ENCODE results near the gene HLA-B.

HLA-B gene

DNA sequence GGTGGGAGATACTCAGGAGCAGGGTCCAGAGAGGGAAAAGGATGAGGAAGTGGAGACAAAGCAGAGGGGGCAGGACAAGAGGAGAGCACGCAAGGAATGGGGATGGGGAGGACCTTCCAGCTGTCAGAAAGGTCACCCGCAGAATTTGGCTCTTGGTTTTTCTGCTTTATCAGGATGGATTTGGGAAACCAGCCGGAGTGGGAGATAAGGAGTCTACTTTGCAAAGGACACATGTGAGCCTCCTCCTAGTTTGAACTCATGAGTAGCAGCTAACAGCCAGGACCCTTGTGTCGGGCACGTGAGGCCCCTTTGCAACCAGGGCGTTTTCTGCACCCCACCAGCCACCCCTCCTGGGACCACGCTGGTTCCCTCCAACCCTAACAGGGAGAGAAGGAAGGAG, 38.9 kb upstream of the HLA-B start:
- TF ChIP-seq POLR2AphosphoS5 (IDR thresholded peaks at IDR 0.05; ENCODE audit: low read depth, low read length) (no peak), SIN3A (IDR thresholded peaks at IDR 0.05; ENCODE audit: borderline replicate concordance, insufficient read depth, low read length) (no peak), TAF1 (IDR thresholded peaks at IDR 0.05; ENCODE audit: borderline replicate concordance, insufficient read depth, low read length) (no peak), FOXP2 (optimal IDR thresholded peaks at IDR 0.05; ENCODE audit: borderline replicate concordance, extremely low read depth, extremely low read length, insufficient read depth) (no peak)
- TF ChIP-seq, protein P1, sequence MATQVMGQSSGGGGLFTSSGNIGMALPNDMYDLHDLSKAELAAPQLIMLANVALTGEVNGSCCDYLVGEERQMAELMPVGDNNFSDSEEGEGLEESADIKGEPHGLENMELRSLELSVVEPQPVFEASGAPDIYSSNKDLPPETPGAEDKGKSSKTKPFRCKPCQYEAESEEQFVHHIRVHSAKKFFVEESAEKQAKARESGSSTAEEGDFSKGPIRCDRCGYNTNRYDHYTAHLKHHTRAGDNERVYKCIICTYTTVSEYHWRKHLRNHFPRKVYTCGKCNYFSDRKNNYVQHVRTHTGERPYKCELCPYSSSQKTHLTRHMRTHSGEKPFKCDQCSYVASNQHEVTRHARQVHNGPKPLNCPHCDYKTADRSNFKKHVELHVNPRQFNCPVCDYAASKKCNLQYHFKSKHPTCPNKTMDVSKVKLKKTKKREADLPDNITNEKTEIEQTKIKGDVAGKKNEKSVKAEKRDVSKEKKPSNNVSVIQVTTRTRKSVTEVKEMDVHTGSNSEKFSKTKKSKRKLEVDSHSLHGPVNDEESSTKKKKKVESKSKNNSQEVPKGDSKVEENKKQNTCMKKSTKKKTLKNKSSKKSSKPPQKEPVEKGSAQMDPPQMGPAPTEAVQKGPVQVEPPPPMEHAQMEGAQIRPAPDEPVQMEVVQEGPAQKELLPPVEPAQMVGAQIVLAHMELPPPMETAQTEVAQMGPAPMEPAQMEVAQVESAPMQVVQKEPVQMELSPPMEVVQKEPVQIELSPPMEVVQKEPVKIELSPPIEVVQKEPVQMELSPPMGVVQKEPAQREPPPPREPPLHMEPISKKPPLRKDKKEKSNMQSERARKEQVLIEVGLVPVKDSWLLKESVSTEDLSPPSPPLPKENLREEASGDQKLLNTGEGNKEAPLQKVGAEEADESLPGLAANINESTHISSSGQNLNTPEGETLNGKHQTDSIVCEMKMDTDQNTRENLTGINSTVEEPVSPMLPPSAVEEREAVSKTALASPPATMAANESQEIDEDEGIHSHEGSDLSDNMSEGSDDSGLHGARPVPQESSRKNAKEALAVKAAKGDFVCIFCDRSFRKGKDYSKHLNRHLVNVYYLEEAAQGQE (IDR thresholded peaks at IDR 0.05; ENCODE audit: insufficient read depth in 1 of 2, low read depth in 2 of 2, low read length in 2 of 2), result no peak

DNA sequence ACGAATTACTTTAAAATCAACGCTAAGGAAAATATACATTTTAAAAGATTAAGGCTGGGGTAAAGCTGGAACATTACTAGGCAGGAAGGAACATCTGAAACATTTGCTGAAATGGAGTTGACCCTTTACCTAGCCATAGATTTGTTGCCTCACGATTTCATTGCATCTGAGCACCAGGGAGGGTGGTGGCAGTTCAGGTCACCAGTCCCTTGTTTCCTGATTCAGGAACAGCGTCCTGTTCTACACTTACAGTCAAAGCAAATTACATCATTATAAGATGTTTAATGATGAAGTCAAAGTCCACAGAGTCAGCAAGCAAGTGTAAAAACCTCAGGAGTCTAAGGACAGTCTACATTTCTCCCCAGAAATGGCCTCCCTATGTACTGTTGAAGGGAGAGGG, 37.4 kb upstream of the HLA-B start:
- TF ChIP-seq TAF1 (IDR thresholded peaks at IDR 0.05; ENCODE audit: borderline replicate concordance, insufficient read depth, low read length) (no peak), FOXP2 (optimal IDR thresholded peaks at IDR 0.05; ENCODE audit: borderline replicate concordance, extremely low read depth, extremely low read length, insufficient read depth) (no peak), POLR2AphosphoS5 (IDR thresholded peaks at IDR 0.05; ENCODE audit: low read depth, low read length) (no peak), SIN3A (IDR thresholded peaks at IDR 0.05; ENCODE audit: borderline replicate concordance, insufficient read depth, low read length) (no peak)
- TF ChIP-seq, protein P1 (IDR thresholded peaks at IDR 0.05; ENCODE audit: insufficient read depth in 1 of 2, low read depth in 2 of 2, low read length in 2 of 2), result no peak

DNA sequence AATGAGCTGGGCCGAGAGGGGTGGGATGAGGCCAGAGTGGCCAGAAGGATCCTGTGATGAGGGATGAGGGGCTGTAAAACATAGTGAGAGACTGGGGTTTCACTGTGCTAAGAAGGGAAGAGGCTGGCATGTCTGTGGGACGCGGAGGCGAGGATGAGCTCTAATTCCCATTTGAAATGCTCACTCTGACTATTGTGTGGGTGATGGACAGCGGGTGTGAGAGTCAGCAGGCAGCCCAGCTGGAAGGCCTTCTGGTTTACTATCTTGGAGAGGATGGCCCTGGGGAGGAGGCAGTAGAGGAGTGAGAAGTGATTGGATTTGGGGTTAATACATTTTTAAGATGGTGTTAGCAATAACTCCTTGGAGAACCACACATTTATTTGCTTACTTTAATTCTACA, 37.0 kb upstream of the HLA-B start:
- TF ChIP-seq TAF1 (IDR thresholded peaks at IDR 0.05; ENCODE audit: borderline replicate concordance, insufficient read depth, low read length) (no peak), POLR2AphosphoS5 (IDR thresholded peaks at IDR 0.05; ENCODE audit: low read depth, low read length) (no peak)

DNA sequence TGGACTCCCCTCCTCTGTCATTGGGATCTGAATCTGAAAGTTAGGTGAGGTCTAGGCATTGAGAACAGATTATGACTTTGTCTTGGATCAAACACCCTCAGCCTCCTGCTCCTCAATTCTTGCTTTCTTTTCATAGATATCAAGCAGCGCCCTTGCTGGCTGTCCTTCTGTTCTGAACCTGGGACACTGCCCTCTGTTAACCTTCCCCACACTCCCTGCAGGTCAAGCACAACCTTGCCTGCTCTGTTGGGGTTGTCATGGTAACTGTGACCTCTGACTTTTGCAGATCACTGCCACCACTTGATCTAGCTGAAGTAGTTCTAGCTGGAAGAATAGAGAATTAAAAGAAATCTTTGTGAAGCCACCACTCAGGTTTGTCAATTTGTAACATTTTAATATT, 30.0 kb upstream of the HLA-B start:
- no peak for TF ChIP-seq POLR2AphosphoS5 (IDR thresholded peaks at IDR 0.05; ENCODE audit: low read depth, low read length)
- no peak for TF ChIP-seq TAF1 (IDR thresholded peaks at IDR 0.05; ENCODE audit: borderline replicate concordance, insufficient read depth, low read length)
- TF ChIP-seq SIN3A (IDR thresholded peaks at IDR 0.05; ENCODE audit: borderline replicate concordance, insufficient read depth, low read length), result no peak
- TF ChIP-seq FOXP2 (optimal IDR thresholded peaks at IDR 0.05; ENCODE audit: borderline replicate concordance, extremely low read depth, extremely low read length, insufficient read depth), result no peak
- TF ChIP-seq, protein P1 (IDR thresholded peaks at IDR 0.05; ENCODE audit: insufficient read depth in 1 of 2, low read depth in 2 of 2, low read length in 2 of 2), result no peak

DNA sequence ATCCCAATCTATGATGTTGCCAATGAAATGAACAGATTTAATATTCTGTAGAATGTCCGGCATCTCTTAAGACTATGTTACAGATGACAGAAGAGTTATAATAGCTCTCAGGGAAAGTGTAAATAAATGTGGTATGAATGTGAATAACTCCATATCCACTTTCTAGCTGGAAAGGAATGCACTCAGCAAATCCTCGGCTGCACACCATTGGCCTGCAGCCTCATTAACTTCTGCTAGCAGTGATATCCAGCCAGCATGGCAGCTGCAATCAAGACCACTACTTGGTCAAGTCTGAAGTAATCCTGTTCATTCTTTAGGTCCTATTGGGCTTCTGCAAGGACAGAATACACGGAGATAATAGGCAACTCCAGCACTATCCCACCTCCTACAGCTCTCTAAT, 29.1 kb upstream of the HLA-B start:
- TF ChIP-seq POLR2AphosphoS5 (IDR thresholded peaks at IDR 0.05; ENCODE audit: low read depth, low read length) (no peak), TAF1 (IDR thresholded peaks at IDR 0.05; ENCODE audit: borderline replicate concordance, insufficient read depth, low read length) (no peak), SIN3A (IDR thresholded peaks at IDR 0.05; ENCODE audit: borderline replicate concordance, insufficient read depth, low read length) (no peak), FOXP2 (optimal IDR thresholded peaks at IDR 0.05; ENCODE audit: borderline replicate concordance, extremely low read depth, extremely low read length, insufficient read depth) (no peak)
- TF ChIP-seq, protein P1 (IDR thresholded peaks at IDR 0.05; ENCODE audit: insufficient read depth in 1 of 2, low read depth in 2 of 2, low read length in 2 of 2), result no peak
